HG03159 (cell line): Measurements from ENCODE around the gene ENTPD2.

Experiments used
- ATAC-seq: cut with Tn5 transposase; IDR thresholded peaks from one replicate; pipeline ENCODE4 v1.9.1; 2021; ENCODE audit warnings: mild to moderate bottlenecking, moderate library complexity; ENCODE audit not compliant: unreplicated experiment

Gene ENTPD2

GRCh38 chr9:137031904-137032640 lies 21.8 kb downstream of the ENTPD2 start, which contains the start of gene FUT7:
Gene FUT7, minus strand, starts transcription at chr9:137032088. Its CDS starts 97 bp downstream, at chr9:137031991.
- ATAC-seq, result no peak

- no peak for ATAC-seq
Observed at GRCh38 chr9:137030538-137031527, 23.0 kb downstream of the ENTPD2 start.

DNA sequence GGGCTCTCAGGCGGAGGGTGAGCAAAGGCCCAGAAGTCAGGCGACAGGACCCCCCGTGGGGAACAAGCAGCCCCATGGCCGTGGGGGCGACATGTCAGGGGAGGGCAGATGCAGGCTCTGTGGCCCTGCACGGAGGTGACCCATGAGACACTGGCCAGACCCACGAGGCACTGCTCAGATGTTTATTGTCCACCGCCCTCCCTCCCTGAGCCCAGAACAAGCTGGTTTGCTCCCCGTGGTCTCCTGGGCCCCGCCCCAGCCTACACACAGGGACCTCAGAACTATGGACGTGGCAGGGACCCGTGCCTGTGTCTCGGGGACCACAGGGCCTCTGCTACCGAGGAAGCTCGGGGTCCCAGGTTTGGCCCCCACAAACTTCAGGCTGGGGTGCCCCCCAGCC lies 23.9 kb downstream of the ENTPD2 start:
- no peak for ATAC-seq

GRCh38 chr9:137029058-137029936 lies 24.6 kb downstream of the ENTPD2 start:
- ATAC-seq, result peak; percentile 44

DNA sequence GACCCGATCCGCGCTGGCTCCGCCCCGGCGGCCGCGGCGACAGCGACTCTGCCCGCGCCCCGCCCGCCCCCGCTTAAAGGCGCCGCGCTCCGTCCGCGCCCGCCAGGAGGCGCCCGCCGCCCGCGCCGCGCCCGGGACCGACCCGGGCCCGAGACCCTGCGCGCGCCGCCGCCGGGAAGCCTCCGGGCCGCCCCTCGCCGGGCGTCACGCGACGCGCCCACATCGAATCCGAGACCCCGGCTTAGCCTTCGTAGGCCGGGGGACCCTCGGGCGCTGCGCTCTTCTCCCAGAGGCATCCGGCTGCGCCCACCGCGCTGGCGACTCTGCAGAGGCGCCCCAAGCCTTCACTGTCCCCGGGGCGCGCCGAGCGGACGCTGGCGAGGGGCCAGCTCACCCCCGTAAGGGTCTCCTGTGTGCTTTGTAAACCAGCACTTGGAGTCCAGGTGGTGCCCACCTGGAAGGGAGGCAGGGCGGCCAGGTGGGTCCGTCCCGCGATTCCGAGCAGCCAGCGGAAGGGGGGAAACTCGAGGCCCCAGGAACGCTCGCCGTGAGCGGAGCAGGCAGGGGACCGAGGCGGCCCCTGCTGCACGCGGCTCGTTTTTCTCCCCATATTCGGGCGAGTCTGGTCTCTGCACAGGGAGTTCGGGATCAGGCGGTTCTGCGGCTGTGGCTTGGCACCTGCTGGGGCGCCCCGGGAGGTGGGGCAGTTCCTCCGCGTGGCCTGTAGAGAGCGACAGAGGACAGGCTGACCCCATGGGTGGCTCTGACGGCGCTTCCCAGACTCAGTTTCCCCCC lies 25.4 kb downstream of the ENTPD2 start:
- ATAC-seq, result peak; percentile 53

DNA sequence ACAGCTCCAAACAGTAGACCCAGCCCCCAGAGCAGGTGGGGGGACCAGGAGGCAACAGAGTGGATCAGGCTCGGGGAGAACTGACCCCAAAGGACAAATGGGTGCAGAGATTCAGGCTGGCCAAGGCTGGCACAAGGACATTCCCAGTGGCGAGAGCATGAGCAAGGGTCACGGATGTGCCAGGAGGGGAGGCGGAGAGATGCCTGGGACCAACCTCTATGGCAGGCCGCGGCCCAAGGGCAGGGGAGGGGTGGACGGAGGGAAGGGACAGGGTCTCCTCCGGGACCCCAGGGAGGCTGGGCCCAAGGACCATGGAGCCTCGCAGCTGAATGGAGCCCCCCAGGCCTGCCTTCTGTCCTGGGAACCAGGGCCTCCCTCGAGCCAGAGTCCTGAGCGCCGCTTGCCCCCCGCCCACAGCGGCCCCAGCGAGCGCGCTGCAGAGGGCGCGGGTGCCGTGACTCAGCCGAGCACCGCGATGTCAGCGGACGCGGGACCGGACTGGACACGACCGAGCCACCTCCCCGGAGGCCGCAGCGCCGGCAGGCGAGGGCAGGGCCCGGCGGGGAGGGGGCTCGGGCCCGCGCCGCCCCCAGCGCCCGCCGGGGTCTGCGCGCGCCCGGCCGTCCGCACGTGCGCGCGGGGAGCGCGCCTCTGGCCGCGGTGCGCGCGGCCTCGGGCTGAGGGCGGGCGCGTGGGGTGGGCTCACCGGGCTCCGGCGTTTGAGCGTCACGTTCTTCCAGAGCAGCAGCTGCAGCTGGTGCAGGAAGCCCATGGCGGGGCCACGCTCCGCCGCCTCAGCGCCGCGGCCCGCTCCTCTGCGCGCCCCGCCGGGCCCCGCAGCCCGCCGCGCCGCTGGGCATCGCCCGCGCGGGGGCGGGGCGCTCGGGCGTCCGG lies 26.2 kb downstream of the ENTPD2 start, which contains the start of gene ABCA2:
TSS of gene ABCA2 (minus strand) at position 869 of the 894 bp plus-strand sequence. CDS start at position 772, 97 bp downstream.
- ATAC-seq, result no peak

DNA sequence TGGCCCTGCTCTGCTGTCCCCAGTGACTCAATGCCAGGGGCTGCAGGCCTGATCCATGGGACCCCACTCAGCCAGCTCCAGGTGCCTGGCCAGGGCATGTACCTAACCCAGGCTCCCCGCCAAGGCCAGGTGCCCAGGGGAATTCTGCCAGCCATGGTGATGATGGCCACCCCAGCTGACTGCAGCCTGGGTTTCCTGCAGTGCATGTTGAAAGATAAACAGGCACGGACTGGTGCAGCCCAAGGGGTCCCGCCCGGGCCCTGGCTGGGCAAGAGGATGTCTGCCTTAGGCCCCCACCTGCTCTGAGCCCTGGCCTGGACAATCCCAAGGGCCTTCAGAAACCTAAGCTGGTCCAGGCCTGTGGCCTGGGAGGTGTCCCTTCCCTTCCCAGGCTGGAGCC lies 27.0 kb downstream of the ENTPD2 start:
- no peak for ATAC-seq

DNA sequence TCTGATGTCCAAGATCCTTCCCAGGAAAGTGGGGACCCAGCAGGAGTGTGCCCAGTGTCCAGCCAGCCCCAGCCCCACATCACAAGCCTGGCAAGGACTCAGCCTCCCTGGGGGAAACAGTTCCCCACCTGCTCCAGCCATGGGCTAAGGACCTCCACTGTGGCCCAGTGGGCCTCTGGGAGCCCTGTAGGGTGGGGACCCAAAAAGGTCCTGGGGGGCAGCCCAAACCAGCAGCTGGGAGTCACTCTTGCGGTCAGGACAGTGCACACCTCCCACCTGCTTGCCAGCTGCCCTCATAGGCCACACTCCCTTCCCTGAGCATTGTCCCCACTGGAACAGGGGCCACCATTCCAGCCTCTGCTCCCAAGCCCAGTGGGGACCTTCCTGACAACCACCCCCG lies 27.5 kb downstream of the ENTPD2 start:
- ATAC-seq, result no peak

DNA sequence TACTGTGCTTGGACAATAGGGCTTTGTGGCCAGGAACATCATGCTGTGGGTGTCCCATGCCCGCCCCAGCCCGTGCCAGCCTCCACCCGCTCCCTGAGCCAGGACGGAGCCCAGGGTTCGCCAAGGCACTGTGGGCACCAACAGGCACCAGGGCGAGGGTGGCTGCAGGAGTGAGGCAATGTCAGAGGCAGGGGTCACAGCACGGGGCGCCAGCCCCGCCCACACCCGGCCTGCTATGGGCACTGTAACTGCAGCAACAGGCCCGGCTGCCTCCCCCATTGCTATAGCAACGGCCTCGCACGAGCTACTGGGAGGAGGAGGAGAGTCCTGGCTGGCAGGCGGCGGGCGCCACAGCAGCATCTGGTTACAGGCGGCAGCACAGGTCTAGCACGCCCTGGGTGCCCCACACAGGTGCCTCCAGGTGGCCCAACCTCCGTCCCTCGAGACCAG lies 28.3 kb downstream of the ENTPD2 start:
- no peak for ATAC-seq

DNA sequence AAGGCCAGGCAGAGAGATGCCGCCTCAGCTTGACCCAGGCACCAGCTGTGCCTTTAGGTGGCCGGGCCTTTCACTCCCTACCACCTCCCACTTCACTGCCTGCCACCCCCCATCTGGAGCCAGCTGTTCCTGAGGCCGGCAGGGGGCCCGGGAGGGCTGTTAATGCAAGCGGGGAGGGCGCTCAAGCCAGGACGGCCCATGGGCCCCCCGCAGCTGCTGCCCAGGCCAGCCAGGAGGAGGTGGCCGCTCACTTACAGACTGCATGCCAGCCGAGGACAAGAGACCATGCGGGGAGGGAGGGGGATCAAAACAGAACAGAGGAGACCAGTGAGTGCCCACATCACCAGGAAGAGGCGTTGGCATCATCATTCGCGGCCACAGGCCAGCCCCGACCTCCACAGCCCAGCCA lies 30.3 kb downstream of the ENTPD2 start:
- ATAC-seq, result no peak

GRCh38 chr9:137023157-137023556 lies 30.7 kb downstream of the ENTPD2 start:
- ATAC-seq, result no peak

GRCh38 chr9:137022662-137023008 lies 31.2 kb downstream of the ENTPD2 start:
- no peak for ATAC-seq

DNA sequence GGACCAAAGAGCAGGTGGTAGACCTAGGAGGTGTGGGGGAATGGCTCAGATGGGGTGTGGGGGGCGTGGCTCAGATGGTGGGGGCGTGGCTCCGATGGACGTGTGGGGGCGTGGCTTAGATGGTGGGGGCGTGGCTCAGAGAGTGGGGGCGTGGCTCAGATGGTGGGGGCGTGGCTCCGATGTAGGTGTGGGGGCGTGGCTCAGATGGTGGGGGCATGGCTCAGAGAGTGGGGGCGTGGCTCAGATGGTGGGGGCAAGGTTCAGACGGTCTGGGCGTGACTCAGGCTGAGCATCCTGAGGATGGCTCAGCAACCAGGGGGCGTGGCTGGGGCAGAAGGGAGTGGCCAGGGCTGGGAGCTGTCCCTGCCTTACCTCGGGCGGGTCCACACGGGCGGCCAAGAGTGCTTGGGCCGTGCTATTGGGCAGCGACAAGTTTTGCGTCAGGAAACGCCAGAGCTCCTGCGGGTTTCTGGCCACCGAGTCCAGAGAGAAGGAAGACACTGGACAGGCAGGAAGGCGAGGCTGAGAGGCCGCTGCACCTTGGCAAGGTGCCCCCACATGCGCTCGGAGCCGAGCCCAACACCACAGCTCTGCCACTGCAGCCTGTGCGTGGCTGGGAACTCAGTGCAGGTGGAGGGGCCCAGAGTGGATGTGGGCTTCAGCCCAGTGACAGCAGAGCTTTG lies 31.7 kb downstream of the ENTPD2 start:
- ATAC-seq, result no peak

- ATAC-seq, result no peak
Observed at GRCh38 chr9:137021568-137021978, 32.3 kb downstream of the ENTPD2 start.

- no peak for ATAC-seq
Observed at GRCh38 chr9:137020771-137021567, 32.9 kb downstream of the ENTPD2 start.

GRCh38 chr9:137019891-137020683 lies 33.8 kb downstream of the ENTPD2 start:
- no peak for ATAC-seq
